Progenitor cell of endocrine pancreas (in vitro differentiated cells): ENCODE data around the gene ZNF804B. TPM values are rescaled to one million over a fixed set of nuclear protein-coding genes. Genes with fewer than 3 reads are reported as not detected.

Experiments
- DNase-seq: peaks from one replicate; pipeline ENCODE4 v3.0.0; 2021; ENCODE audit warnings: low spot score; ENCODE audit not compliant: unreplicated experiment
- H3K27ac Mint-ChIP-seq: 2 replicates; pipeline ENCODE4 v1.8.0; 2021; ENCODE audit warnings: mild to moderate bottlenecking, moderate library complexity, mixed read lengths
- H3K27me3 Mint-ChIP-seq: 2 replicates; pipeline ENCODE4 v1.8.0; 2021; ENCODE audit warnings: mixed read lengths
- H3K36me3 Mint-ChIP-seq: 2 replicates; pipeline ENCODE4 v1.8.0; 2022; ENCODE audit warnings: mixed read lengths; ENCODE audit not compliant: insufficient read depth
- H3K4me1 Mint-ChIP-seq: 2 replicates; pipeline ENCODE4 v1.8.0; 2021; ENCODE audit warnings: low read depth, mixed read lengths
- H3K4me3 Mint-ChIP-seq: 2 replicates; pipeline ENCODE4 v1.8.0; 2021; ENCODE audit warnings: low read depth, mild to moderate bottlenecking, moderate library complexity, mixed read lengths
- H3K9me3 Mint-ChIP-seq: 2 replicates; pipeline ENCODE4 v1.8.0; 2021; ENCODE audit warnings: low read depth, mixed read lengths
- CTCF ChIP-seq: fragments of 200-600 bp; sonication (generic); IDR thresholded peaks from one replicate; pipeline ENCODE4 v1.5.0; 2021; ENCODE audit warnings: antibody characterized with exemption, mild to moderate bottlenecking; ENCODE audit not compliant: unreplicated experiment
- total RNA-seq: library from RNA; stranded (reverse); gene quantifications from 2 replicates; pipeline ENCODE4 v1.2.1, GENCODE V29; 2021

The ZNF804B gene
- total RNA-seq, 1 donor from 2014 or later: not detected

- Mint-ChIP-seq H3K4me1 (peaks cover 13% of the 10 kb centered on the region), H3K27ac (no peak overlapping the region), H3K27me3 (peaks cover 6% of the 10 kb centered on the region), H3K9me3 (no peaks in the 10 kb centered on the region), H3K36me3 (no peaks in the 10 kb centered on the region), H3K4me3 (no peak overlapping the region)
- DNase-seq: no peak
- no peak for TF ChIP-seq CTCF
Measured at GRCh38 chr7:88826222-88826621, 66.7 kb downstream of the ZNF804B start.

DNA sequence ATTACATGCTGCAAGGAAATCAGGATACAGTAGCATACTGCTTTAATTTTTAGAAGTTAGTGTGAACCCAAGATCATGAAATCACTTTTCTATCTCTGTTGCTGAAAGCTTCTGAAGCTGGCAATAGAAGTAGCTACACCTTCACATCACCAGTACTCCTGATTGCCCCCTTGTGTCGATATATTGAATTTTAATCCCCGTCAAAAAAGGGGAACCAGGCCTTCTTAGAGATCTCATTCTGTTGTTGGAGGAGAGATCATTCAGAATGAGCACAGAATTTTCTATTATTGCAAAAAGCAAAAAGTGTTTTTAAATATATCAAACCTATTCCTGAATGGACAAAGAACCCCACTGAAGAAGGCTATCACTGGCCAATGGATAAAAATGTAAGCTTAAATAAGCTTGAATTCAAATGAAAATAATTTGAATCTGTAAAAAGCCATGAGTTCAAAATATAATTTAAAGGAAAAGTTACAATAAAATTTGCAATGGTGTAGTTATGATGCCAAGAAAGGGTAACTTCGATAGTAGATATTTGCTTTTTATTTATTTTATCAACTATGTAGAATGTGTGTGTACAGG is 75.7 kb downstream of the ZNF804B start:
- no peak for DNase-seq
- Mint-ChIP-seq H3K4me1 (peaks cover 4% of the 10 kb centered on the region), H3K27me3 (no peaks in the 10 kb centered on the region), H3K9me3 (no peaks in the 10 kb centered on the region), H3K36me3 (no peaks in the 10 kb centered on the region), H3K27ac (no peak overlapping the region), H3K4me3 (no peak overlapping the region)
- peak; percentile 64 for TF ChIP-seq CTCF

DNA sequence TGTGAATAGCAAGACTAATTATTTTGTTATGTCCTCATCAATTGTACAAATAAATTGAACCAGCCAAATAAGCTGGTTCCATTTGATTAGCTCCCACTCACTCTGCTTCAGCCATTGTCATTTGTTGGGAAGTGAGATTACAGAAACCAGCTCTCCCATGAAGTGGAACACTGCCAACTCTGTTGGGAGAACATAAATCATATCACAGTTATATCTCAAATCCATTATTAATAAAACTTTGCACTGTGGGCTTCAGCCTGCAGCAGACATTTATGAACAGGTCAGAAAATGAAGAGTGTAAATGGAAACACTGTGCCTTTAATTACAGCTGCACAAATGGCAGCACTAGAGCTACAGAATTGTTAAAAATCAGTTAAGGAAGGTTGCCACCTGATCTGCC is 82.7 kb downstream of the ZNF804B start:
- Mint-ChIP-seq H3K27me3 (no peaks in the 10 kb centered on the region), H3K27ac (no peak overlapping the region), H3K4me3 (no peak overlapping the region), H3K4me1 (no peaks in the 10 kb centered on the region), H3K36me3 (no peaks in the 10 kb centered on the region), H3K9me3 (no peaks in the 10 kb centered on the region)
- DNase-seq: no peak
- TF ChIP-seq CTCF: no peak

DNA sequence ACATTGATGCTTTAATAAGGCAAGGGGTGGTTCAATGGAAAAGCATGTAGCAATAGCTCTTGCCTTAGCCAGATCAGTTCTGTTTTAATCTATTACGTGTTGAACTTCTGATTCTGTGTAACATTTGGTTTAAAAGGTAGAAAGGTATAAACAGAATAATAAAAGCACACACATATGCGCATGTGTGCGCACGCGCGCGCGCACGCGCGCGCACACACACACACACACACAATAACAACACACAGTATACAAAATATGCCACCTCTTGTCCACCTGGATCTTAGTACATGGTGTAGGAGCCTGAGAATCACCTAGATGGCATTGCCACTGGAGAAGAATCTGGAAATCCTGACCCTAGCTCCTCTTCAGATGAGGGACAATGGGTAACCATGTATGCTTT is 85.6 kb downstream of the ZNF804B start:
- Mint-ChIP-seq H3K36me3 (no peaks in the 10 kb centered on the region), H3K4me1 (no peaks in the 10 kb centered on the region), H3K9me3 (peaks cover under 1% of the 10 kb centered on the region), H3K27ac (no peak overlapping the region), H3K4me3 (no peak overlapping the region), H3K27me3 (no peaks in the 10 kb centered on the region)
- TF ChIP-seq CTCF: no peak
- no peak for DNase-seq

DNA sequence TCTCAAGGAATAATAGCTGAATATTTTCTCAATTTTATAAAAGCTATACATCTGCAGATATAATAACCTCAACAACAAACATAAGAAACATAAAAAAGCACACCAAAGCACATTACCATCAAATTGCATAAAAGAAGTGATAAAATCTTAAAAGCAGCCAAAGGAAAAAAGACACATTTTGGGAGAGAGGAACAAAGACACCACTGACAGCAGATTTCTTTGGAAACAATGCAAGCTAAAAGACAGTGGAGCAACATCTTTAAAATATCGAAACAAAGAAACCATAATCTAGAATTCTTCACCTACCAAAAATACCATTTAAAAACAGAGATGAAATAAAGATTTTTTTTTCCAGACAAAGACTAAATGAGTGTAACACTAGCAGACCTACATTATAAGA is 91.7 kb downstream of the ZNF804B start:
- no peak for DNase-seq
- Mint-ChIP-seq H3K4me1 (no peaks in the 10 kb centered on the region), H3K4me3 (no peak overlapping the region), H3K9me3 (peaks cover 15% of the 10 kb centered on the region), H3K27ac (no peak overlapping the region), H3K27me3 (no peaks in the 10 kb centered on the region), H3K36me3 (no peaks in the 10 kb centered on the region)
- no peak for TF ChIP-seq CTCF
